ENCODE data around the gene NACC2.
A peak's percentile ranks its signal among the peaks of the same experiment; 100 is the strongest.
"Not testable (repeated sequence)": the region's sequence is repeated elsewhere in the genome, so short reads cannot be mapped to it uniquely, and the experiment has no call there.

NACC2 gene

DNA sequence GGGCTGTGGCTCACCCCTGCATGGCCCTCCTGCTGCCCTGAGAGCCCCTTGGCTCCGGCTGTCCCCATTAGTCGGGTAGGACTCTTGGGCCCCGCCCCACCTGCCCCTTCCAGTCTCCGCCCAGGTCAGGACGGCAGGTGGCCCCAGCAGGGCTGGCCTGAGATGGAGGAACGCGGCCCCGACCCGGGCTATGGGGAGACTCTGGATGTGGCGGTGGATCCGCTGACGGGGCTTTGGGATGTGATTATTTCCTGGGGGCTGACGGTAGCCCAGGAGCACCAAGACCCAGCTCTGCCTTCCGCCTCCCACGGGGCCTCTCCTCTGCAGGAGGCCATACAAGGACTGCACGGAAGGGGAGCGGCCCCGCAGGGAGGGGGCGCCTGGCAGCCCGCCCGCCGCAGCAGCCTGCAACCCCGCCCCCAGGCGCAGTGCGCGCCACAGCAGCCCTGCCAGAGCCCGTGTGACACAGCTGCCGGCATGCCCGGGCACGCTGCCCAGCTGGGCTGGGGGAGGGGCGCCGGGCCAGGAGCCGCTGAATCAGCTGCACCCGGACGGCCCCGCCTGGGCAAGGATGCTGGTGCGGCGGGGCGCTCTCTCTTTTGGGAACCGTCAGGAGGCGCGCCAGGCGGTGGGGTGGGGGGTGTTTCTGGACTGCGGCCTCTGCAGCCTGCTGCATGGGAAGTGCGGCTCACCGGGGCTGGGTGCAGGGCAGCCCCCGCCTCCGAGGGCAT lies 14.4 kb upstream of the NACC2 start:
- DNase-seq: peak; percentile 90

DNA sequence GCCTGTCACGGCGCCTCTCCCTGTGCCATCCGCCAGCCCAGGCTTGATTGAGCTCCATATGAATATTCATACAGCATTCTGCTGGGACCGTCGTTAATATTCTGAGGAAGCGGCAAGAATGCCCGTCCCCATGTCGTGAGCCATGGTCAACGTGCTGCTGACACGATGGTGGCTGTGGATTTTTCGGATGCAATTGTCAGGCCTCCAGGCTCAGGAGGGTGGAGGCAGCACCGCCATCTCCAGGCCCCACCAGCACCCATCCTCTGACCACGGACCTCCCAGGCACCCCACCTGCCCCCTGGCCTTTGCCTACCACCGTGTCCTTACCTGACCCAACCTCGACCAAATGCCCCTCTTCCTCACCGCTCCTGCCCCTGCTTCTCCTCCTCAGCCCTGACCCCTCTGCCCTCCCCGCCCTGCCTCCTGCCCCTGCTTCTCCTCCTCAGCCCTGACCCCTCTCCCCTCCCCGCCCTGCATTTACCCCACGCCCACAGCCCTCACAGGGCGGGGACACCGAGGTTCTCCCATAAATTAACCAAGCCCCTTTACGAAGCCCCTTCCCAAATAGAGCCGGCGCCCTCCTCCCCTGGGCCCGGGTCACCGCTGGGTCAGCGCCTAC lies 13.7 kb upstream of the NACC2 start:
- DNase-seq: no peak

DNA sequence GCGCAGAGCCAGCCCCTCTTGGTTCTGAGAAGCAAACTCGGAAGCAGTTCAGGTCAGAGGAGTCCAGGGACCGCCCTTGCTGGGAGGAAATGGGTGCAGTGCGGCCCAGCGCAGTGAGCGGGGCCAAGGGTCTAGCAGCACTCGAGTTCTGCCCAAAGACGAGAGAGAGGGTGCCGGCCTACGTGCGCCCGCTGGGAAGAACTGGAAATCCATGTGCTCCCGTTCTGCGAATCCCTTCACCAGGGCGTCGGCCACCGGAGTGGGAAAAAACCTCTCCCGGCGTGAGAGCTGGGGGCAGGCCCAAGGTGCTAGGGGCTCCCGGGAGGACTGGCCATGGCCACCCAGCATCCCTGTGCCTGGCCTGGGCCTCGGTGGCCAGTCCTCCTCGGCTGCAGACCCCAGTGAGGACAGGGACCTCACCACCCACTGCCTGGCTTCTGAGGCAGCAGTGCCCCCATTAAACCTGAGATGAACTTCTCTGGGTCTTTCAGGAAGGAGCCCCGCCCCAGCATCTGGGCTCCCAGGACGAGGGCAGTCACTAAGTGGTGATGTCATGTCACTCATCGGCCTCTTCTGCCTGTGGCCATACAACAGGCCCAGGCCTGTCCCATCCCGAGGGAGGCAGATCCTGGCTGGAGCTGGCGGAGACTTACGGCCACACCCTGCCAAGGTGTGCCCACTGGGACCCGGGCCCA lies 13.0 kb upstream of the NACC2 start:
- peak; percentile 44 for DNase-seq

DNA sequence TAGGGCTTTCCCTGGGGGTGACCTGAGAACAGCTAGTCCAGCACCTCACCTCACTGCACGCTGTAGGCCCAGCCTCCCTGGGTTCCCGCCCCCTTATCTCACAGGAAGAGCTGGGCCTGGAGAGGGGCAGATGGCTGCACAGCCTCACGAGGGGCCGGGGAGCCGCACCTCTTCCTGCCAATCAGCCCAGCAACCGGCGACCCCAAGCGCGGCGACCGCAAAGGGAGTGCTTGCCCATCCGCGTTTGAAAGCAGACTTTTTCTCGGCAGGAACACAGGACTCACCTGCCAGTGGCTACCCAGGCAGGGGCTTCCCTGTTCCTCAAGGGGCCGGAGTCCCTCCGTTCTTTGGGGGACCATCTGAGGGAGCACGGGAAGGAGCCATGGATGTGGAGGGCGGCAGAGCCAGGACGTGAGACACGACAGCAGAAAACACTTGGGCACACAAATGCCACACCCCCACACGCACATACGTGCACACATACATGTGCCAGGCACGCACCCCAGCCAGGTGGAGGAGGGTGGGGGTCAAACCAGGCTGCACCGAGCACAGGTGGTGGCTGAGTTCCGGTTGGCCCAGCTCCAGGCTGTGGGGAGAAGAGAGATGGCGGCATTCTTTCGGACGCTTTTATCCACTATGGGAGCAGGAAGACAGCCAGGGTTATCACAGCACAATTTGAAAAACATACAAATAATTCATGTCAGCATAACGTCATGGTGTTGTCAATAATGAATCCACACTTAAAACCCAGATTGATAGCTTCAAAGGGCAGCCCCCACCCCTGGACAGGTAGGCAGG lies 12.3 kb upstream of the NACC2 start:
- no peak for DNase-seq

DNA sequence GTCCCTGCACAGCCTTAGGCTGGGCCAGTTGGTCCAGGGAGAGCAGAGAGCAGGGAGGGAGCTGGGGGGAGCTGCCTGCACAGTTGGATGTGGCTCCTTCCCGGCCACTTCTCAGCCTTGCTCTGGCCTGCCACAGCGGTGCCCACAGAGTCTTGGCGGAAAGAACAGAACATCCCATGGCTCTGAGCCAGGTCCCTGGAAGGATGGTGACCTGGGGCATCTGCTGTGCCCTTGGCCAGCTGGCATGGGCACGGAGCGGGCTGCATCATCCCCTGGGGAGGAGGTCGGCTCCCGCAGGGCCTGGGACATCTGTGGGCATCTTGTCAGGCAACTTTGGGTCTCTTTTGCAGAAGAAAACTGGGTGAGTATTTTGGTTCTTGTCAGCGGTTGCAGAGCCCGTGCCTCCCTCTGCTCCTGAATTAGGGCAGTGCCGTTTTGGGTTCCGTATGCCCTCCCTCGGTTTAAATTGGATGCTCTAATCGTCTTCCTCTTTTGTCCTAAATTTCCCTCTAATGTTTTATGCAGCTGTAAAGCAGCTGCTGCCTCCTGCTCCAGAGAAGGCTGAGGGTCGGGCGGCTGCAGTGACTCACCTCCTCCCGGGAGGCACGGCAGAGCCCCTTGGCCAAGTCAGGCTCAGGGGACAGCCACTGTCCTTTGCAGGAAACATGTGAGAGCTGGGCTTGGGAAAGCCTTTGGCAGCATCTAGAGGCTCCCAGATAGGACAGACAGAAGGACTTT lies 10.5 kb upstream of the NACC2 start:
- DNase-seq: no peak

DNA sequence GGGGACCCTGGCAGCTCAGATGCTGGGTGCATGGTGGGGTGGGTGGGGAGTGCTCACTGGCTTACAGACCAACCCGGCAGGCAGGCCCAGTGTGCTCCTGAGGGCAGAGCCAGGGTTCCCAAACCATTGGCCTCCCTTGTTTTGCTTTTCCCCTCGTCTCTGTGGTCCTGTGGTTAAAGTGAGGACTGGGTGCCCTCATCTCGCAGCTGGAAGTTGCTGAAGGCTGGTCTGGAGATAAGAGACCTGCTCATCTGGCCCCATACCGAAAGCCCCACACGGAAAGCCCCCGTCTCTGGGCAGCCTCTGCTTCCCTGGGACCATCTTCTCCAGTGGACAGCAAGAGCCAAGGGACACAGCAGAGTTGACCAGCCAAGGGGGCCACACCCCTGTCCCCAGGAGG lies 9.8 kb upstream of the NACC2 start:
- DNase-seq: no peak

DNA sequence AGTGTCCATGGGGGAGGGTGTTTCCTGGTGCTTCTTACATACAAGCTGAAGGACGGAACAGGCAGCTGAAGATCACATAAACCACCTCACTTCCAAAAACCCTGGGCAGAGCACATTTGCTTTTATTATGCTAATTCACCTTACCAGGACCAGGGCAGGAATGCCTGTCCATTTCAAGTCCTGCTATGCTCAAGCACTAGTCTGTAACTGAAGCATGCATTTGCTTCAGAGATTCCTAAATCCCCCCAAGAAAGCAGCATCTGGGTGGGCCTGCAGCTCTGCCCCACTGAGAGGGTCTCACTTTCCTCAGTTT lies 9.4 kb upstream of the NACC2 start:
- no peak for DNase-seq

DNA sequence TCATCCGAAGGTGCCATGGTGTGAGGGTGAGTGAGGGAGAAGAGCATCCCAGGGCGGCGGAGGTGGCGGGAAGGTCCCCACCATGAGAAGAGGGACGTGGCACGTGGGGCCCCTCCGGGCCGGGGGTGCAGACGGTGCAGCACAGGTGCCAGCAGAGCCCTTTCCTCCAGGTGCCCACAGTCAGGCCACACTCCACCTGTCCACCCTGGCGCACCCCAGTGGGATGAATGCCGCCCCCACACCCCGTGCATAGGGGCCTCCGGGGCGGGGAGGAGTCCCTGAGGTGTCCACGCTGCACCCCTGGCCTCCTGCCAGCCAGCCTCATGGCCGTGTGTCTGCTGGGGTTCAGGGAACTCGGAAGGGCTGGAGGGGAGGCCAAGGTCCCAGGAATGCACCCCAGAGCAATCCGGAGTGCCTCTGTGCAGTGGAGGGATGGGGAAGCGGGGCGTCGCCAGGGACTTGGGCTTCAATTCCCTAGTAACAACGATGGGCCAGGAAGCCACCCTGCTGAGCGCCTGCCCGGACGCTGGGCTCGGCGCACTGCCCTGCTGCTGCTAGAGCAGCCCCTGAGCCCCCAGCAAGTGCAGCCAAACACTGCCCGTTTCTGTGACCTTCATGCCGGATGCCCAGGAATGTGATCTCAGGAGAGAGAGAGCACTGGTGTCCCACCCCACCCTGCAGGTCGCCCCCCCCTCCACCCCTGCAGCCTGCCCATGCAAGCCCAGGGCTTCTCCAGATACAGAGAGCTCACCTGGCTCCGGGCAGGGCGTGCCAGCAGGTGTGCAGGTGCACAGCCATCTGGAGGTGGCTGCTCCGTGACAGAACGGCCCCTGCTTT lies 8.8 kb upstream of the NACC2 start:
- DNase-seq: peak; percentile 90

DNA sequence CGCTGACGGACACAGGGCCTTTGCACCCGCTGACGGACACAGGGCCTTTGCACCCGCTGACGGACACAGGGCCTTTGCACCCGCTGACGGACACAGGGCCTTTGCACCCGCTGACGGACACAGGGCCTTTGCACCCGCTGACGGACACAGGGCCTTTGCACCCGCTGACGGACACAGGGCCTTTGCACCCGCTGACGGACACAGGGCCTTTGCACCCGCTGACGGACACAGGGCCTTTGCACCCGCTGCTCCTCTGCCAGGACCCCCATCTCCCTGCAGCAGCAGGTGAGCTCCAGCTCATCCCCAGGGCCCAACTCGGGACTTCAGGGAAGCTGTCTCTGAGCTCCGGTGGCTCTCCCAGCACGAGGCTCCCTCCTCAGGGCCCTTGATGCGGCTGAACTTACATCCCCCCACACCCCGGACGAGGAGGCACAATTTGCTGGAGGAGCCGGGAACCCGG lies 6.6 kb upstream of the NACC2 start:
- not testable (repeated sequence) for DNase-seq

DNA sequence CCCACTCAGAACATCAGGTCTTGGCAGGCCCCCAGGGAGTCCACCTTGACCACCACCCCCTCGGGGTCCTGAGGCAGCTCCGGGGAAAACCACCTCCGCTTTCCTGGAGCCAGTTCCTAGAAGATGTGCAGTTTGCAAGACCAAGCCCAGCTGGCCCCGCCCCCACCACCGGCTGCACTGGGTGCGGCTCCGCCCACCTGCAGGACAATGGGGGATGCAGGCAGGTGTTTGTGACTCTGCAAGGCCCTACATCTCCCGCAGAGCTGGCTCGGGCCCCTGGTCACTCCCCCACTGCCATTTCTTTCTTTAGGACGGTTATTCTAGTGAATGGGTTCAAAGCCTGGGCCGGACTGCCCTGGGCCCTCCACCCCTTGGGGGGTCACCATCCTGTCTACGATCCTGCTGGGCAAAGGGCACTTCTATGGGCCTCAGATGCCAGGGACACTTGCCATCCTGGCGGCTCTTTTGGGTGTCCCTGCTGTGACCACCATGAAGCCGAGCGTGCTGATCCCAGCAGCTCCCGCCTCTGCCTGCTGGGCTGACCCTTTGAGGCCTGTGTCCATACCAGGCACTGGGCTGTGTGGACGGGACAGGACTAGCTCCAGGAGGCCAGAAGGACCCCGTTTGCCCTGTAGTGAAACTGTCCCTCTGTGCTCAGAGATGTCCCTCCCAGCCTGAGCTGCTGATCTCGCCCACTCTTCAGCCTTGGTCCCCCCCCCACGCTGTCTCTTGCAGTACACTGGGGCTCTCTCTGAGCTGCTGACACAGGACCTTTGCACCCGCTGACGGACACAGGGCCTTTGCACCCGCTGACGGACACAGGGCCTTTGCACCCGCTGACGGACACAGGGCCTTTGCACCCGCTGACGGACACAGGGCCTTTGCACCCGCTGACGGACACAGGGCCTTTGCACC lies 5.9 kb upstream of the NACC2 start:
- peak; percentile 53 for DNase-seq

DNA sequence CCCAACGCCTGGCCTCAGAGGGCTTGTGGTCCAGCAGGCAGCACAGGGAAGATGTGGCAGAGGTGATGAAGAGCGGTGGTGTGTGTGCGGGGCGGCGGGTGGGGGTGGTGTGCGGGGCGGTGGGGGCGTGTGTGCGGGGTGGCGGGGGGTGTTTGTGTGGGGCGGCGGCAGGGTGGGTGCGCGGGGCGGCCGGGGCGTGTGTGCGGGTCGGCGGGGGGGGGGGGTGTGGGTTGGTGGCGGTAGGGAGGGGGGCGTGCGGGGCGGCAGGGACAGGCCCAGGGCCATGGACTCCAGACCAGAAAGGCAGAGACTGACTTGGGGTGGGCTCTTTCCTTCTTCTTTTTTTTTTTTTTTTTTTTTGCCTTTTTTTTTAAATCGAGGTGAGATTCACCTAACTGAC lies 4.5 kb upstream of the NACC2 start:
- no peak for DNase-seq

DNA sequence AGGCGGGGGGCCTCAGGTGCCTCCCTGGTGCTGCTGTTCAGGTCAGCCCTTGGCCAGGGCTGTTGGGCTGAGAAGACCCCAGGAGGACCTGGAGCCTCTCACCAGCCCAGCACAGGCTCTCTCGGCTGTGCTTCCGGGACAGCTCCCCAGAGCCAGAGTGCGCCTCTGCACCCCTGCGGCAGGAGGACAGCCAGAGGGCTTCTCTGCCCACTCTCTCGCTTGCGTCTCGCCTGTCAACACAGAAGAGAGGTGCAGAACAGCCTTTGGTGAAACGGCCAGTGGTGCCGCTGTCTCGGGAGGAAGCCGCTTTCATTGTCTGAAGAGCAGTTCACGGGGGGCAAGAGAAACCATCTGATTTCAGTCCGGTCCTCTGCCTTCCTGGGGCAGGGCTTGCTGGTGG lies 3.8 kb upstream of the NACC2 start:
- DNase-seq: no peak

DNA sequence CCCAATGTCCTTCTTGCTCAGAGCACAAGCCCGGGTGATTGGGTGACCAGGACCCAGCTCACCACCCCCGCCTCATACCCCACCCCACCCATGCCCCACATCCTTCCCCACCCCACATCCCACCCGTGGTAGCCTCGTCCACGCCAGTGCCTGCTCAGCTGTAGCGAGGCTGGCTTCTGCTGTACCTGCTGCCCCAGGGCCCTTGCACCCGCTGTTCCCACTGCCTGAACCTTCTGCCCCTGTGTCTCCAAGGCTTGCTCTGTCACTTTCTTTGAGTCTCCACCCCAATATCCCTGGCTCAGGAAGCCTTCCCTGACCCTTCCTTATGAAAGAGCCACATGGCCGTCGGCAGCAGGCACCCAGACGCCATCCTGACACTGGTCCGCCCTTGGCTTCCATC lies 3.1 kb upstream of the NACC2 start:
- no peak for DNase-seq

DNA sequence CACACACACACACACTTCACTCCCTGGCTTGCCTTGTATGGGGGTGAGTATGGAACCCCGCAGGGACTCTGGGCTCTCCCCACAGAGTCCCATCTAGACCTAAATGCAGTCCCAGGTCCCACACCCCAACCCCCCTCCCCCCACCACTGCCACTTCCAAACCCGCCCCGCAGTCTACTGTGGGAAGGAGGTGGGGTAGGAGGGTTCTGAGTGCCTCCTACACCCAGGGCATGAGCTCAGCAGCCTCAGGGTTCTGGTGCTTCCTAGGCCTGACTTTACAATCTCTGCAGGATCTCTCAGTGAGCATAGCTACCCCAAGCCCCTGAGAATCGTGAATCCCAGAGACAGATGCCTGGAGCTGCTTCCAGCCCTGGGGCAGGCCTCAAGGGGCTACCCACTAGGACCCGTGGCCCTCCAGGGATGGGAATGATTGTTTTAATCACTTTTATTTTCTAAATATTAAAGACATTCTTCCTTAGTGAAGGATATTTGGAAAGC lies 1.5 kb upstream of the NACC2 start:
- DNase-seq: no peak

DNA sequence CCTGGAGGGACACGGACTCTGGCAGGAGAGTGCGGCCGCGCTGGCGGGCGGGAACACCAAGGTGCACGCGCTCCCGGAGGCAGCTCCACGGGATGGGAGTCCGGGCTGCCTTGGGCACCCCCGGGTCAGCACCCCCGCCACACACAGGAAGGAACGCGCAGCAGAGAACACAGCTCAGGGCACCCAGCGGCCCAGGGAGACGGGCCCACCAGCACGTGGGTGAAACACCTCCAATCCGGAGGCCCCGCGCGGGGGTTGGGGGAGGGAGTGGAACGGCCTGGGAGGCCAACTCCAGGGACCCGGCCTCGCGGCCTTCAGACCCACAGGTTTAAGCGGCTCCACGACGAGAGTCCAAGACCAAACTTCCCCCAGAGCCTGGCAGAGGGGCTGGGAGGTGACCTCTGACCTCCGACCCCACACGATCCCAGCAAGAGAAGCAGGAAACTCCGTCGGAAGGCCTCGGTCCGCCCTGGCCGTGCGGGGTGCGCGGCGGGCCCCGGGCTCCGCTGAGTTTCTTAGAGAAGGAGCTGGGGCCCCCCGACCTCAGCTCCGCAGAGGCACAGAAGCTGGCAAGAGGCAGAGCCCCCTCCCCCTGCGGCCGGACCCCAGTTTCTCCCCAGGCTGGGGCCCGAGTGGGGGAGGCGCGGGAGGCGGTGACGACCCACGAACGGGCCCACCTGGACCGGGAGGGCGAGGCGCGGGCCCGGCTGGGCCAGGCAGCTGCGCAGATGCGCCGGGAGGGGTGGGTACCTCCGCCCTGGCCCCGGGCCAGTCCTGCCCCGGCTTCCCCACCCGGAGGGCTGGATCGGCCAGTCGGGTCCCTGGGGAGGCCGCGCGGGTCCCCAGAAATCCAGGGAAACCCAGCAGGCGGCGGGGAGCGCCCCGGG lies 851 bp downstream of the NACC2 start:
- no peak for DNase-seq

DNA sequence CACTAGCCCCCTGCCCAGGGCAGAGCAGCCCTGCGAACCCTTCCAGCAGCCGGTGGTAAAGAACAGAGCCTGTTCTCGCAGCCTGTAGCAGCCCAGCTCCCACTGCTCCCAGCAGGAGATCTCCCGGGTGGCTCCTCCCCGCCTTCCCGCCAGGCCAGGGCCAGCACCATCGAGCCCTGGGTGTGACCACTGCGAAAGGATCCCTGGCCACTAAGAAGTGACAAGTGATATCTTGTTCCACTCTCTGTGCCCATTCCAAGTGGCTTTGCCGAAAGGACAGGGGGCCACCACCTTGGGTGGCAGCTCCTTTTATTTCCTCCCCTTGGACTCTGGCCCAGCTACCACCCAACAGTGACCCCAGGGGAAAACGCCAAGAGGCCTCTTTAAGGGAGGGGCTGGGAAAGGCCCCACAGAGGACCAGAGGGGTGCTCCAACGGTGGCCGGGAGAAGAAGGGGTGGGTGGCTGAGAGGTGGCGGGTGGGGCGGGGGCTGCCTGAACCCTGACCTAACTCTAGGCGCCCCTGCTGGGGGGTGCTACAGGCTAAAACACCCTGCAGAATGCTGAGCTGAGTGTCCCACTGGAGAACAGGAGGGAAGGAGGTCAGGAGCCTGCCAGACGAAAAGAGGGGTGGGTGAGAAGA lies 1.6 kb downstream of the NACC2 start:
- DNase-seq: no peak

DNA sequence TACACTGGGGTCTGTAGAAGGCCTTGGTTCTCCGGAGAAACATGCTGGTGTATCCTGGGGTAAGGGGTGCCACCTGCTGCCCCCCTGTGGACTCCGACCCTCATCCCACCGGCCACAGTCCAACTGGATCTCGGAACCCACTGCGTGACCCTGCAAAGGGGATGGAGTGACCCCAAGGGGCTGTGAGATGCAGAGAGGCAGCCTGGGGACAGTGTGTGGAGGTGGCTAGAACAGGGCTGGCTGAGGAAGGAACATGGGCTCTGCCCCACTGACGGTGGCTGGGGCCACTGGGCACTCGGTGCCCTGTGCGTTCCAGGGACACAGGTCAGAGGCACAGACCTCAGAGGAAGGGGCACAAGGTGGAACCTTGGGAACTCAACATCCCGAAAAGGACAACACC lies 2.3 kb downstream of the NACC2 start:
- DNase-seq: no peak

DNA sequence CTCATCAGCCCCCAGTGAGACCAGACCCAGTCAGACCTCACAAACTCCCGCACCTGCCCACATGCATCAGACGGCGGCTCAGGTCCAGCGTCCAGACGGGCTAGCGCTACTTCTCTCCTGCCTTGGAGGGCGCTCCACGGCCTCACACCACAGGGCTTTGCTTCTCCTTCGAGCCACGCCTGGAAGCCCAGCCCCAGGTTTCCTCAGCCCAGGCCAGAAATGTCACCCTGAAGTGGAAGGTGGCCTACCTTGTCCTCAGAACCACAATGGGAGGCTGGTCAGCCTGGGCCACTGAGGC lies 2.8 kb downstream of the NACC2 start:
- no peak for DNase-seq
